H1 (cell line): ENCODE results near the gene MAP1A. TPM values are rescaled to one million over a fixed set of nuclear protein-coding genes. Genes with fewer than 3 reads are reported as not detected.
"Not testable (repeated sequence)": the region's sequence is repeated elsewhere in the genome, so short reads cannot be mapped to it uniquely, and the experiment has no call there.

ENCODE experiments used
- CTCF ChIA-PET: fragments of 300-600 bp; sonication (Branson Sonifier 250); formaldehyde crosslinking; loops from one replicate; lab custom pipeline; 2021; ENCODE audit not compliant: partially characterized antibody; lab: Charles Lee
- POLR2A ChIA-PET: fragments of 300-600 bp; sonication (Branson Sonifier 250); formaldehyde crosslinking; loops from one replicate; lab custom pipeline; 2021; ENCODE audit warnings: inconsistent platforms; ENCODE audit not compliant: partially characterized antibody; lab: Charles Lee
- DNase-seq, 2 experiments: peaks; one replicate each; pipeline versions ENCODE4 v3.0.0 to v3.0.0-alpha.2; 2010 to 2022; ENCODE audit warnings: low spot score in 2 of 2, low read depth in 1 of 2, mixed read lengths in 1 of 2
- FAIRE-seq: peaks from 2 replicates; lab custom pipeline; 2011; peaks lifted over from hg19 to GRCh38; lab: Jason Lieb, UNC
- H2AFZ ChIP-seq: 2 replicates; pipeline ENCODE4 v1.8.1; 2012; ENCODE audit warnings: low read length, inconsistent platforms
- H2AK5ac ChIP-seq: 2 replicates; pipeline ENCODE4 v1.6.1; 2013; ENCODE audit warnings: low read depth, low read length
- H2BK120ac ChIP-seq: replicated peaks from 2 replicates; pipeline ENCODE3; 2013; ENCODE audit warnings: low read depth, low read length, inconsistent platforms
- H2BK12ac ChIP-seq: 2 replicates; pipeline ENCODE4 v1.6.1; 2013; ENCODE audit warnings: low read depth, low read length
- H2BK15ac ChIP-seq: 2 replicates; pipeline ENCODE4 v1.6.1; 2013; ENCODE audit warnings: low read length
- H2BK20ac ChIP-seq: 2 replicates; pipeline ENCODE4 v1.6.1; 2013; ENCODE audit warnings: low read length
- H2BK5ac ChIP-seq: 2 replicates; pipeline ENCODE4 v1.6.1; 2013; ENCODE audit warnings: low read depth, low read length
- H3K14ac ChIP-seq: 2 replicates; pipeline ENCODE4 v1.6.1; 2013; ENCODE audit warnings: inconsistent platforms; ENCODE audit not compliant: insufficient read length
- H3K18ac ChIP-seq: 2 replicates; pipeline ENCODE4 v1.6.1; 2013; ENCODE audit warnings: low read length; ENCODE audit errors: extremely low read depth
- H3K23ac ChIP-seq: 2 replicates; pipeline ENCODE4 v1.6.1; 2013; ENCODE audit warnings: inconsistent platforms; ENCODE audit not compliant: insufficient read length
- H3K23me2 ChIP-seq: 2 replicates; pipeline ENCODE4 v1.6.1; 2013; ENCODE audit warnings: low read depth, low read length
- H3K27ac ChIP-seq: 2 replicates; pipeline ENCODE4 v1.6.1; 2011; ENCODE audit warnings: low read depth, low read length, inconsistent platforms
- H3K27me3 ChIP-seq, 4 experiments: replicated peaks in 1 of 4; 1 replicate in 1 of 4; 2 replicates in 3 of 4; pipeline versions ENCODE4 v1.6.1 to v1.8.1; 2011 to 2013; ENCODE audit warnings: low read length in 3 of 4, mild to moderate bottlenecking in 3 of 4, inconsistent platforms in 2 of 4, mixed read lengths in 2 of 4, moderate library complexity in 1 of 4; ENCODE audit not compliant: control insufficient read depth in 3 of 4, insufficient read depth in 3 of 4; ENCODE audit errors: extremely low read depth in 1 of 4
- H3K36me3 ChIP-seq, 4 experiments: 2 replicates each; pipeline versions ENCODE4 v1.6.1 to v1.8.1; 2011 to 2013; ENCODE audit warnings: mild to moderate bottlenecking in 4 of 4, low read length in 3 of 4, moderate library complexity in 2 of 4, control low read depth in 1 of 4, inconsistent platforms in 1 of 4; ENCODE audit not compliant: insufficient read depth in 4 of 4, control insufficient read depth in 2 of 4
- H3K4ac ChIP-seq: replicated peaks from 2 replicates; pipeline ENCODE3; 2013; ENCODE audit warnings: low read length, low read depth, mixed read lengths, inconsistent platforms; ENCODE audit not compliant: insufficient read length
- H3K4me1 ChIP-seq, 4 experiments: replicated peaks in 1 of 4; 1 replicate in 1 of 4; 2 replicates in 3 of 4; pipeline versions ENCODE4 v1.6.1 to v1.8.1; 2011 to 2013; ENCODE audit warnings: low read length in 3 of 4, inconsistent platforms in 2 of 4, mixed read lengths in 1 of 4; ENCODE audit not compliant: insufficient read depth in 4 of 4, control insufficient read depth in 3 of 4
- H3K4me2 ChIP-seq, 2 experiments: 2 replicates each; pipeline versions ENCODE4 v1.6.1 to v1.8.1; 2011 to 2013; ENCODE audit warnings: low read depth in 2 of 2, low read length in 2 of 2, control low read depth in 1 of 2, inconsistent platforms in 1 of 2, mild to moderate bottlenecking in 1 of 2; ENCODE audit not compliant: insufficient read depth in 1 of 2
- H3K4me3 ChIP-seq, 4 experiments: fragments of 200-600, 300-600 bp in 1 of 4; sonication (generic), shearing (Covaris generic), sonication (Bioruptor Twin) in 1 of 4; 2 replicates each; pipeline versions ENCODE4 v1.5.1 to v1.8.1; 2011 to 2016; ENCODE audit warnings: low read length in 4 of 4, low read depth in 3 of 4, control low read depth in 2 of 4, inconsistent platforms in 2 of 4, mild to moderate bottlenecking in 2 of 4, mixed read lengths in 1 of 4, moderate library complexity in 1 of 4; ENCODE audit not compliant: insufficient read depth in 2 of 4; ENCODE audit errors: extremely low read depth in 1 of 4
- H3K56ac ChIP-seq: replicated peaks from 2 replicates; pipeline ENCODE3; 2013; ENCODE audit warnings: low read depth, mild to moderate bottlenecking, mixed read lengths, low read length, inconsistent platforms; ENCODE audit not compliant: insufficient read length
- H3K79me1 ChIP-seq: 2 replicates; pipeline ENCODE4 v1.6.1; 2013; ENCODE audit warnings: low read depth, low read length, control low read depth
- H3K79me2 ChIP-seq, 2 experiments: 2 replicates each; pipeline versions ENCODE4 v1.6.1 to v1.8.1; 2012 to 2013; ENCODE audit warnings: low read length in 2 of 2, mild to moderate bottlenecking in 2 of 2, inconsistent platforms in 1 of 2; ENCODE audit not compliant: insufficient read depth in 2 of 2, control insufficient read depth in 1 of 2
- H3K9ac ChIP-seq, 4 experiments: replicated peaks in 1 of 4; 1 replicate in 1 of 4; 2 replicates in 3 of 4; pipeline versions ENCODE4 v1.6.1 to v1.8.1; 2011 to 2013; ENCODE audit warnings: low read depth in 3 of 4, low read length in 3 of 4, control low read depth in 2 of 4, mild to moderate bottlenecking in 2 of 4, moderate library complexity in 2 of 4, inconsistent platforms in 1 of 4; ENCODE audit errors: extremely low read depth in 1 of 4
- H3K9me3 ChIP-seq, 2 experiments: 2 replicates each; pipeline versions ENCODE4 v1.6.1 to v1.8.1; 2012 to 2013; ENCODE audit warnings: mild to moderate bottlenecking in 2 of 2, moderate library complexity in 2 of 2, control low read depth in 1 of 2, inconsistent platforms in 1 of 2, low read depth in 1 of 2, low read length in 1 of 2, mixed read lengths in 1 of 2; ENCODE audit not compliant: insufficient read depth in 2 of 2
- H4K20me1 ChIP-seq, 2 experiments: replicated peaks in 1 of 2; 2 replicates each; pipeline versions ENCODE3 to v1.8.1; 2011 to 2013; ENCODE audit warnings: inconsistent platforms in 2 of 2, low read length in 2 of 2, mild to moderate bottlenecking in 1 of 2; ENCODE audit not compliant: insufficient read depth in 2 of 2, control insufficient read depth in 1 of 2
- H4K5ac ChIP-seq: 2 replicates; pipeline ENCODE4 v1.6.1; 2013; ENCODE audit warnings: low read length, low read depth, mixed read lengths, inconsistent platforms; ENCODE audit not compliant: insufficient read length
- H4K8ac ChIP-seq: 2 replicates; pipeline ENCODE4 v1.8.0; 2013; ENCODE audit warnings: mild to moderate bottlenecking, moderate library complexity, low read length, inconsistent platforms; ENCODE audit not compliant: insufficient read depth; ENCODE audit errors: extremely low read depth
- H4K91ac ChIP-seq: replicated peaks from 2 replicates; pipeline ENCODE3; 2013; ENCODE audit warnings: low read length, mixed read lengths, inconsistent platforms; ENCODE audit not compliant: insufficient read length
- WGBS, 2 experiments: shearing (Covaris generic) in 1 of 2; methylation state at CpG; one replicate each; pipeline versions ENCODE4 v1.1.6 to v1.1.7; 2013 to 2015; ENCODE audit warnings: low lambda C conversion rate in 2 of 2, mixed read lengths in 2 of 2, inconsistent platforms in 1 of 2, low coverage in 1 of 2, missing lambda C conversion rate in 1 of 2; ENCODE audit not compliant: insufficient replicate concordance in 2 of 2, insufficient coverage in 1 of 2, insufficient read length in 1 of 2; ENCODE audit errors: extremely low coverage in 1 of 2, missing lambda C conversion rate in 1 of 2; 5-methylcytosine and 5-hydroxymethylcytosine counted together
- polyA plus RNA-seq, 7 experiments: library from polyadenylated mRNA; depleted of rRNA in 3 of 7; stranded (reverse) in 5 of 7; unstranded in 2 of 7; fragments of >200 nt in 5 of 7; fragments of 200-250 nt in 2 of 7; gene quantifications; 1 replicate in 5 of 7; 2 replicates in 1 of 7; 4 replicates in 1 of 7; pipeline versions ENCODE4 v1.2.1 to v1.2.3, GENCODE V29; 2011 to 2013; ENCODE audit warnings: missing spikeins in 2 of 7, mixed read lengths in 2 of 7
- total RNA-seq: library from RNA; stranded (reverse); fragmentation: NEBNext Ultra II Directional; extraction: Animal tissue kit (Norgen Biotek cat#: 25700); gene quantifications from 2 replicates; pipeline ENCODE4 v1.2.1, GENCODE V29; 2021

MAP1A gene
- total and polyA plus RNA-seq, 2 of the 8 experiments (the other 6 are each of a cell fraction or from before 2014, with no cell fraction given): 0.80 to 2.4 TPM

GRCh38 chr15:43574607-43575006 is 57.2 kb downstream of the MAP1A start:
- CTCF ChIA-PET, H3K4me2 ChIP-seq, H3K23ac ChIP-seq, H2AK5ac ChIP-seq, H3K4me1 ChIP-seq, H4K5ac ChIP-seq, H4K8ac ChIP-seq, H2AFZ ChIP-seq, H3K79me1 ChIP-seq, H3K9ac ChIP-seq, H2BK15ac ChIP-seq, H2BK20ac ChIP-seq, H3K18ac ChIP-seq, H3K9me3 ChIP-seq, H2BK120ac ChIP-seq, POLR2A ChIA-PET, FAIRE-seq, H3K27me3 ChIP-seq, H3K14ac ChIP-seq, H3K79me2 ChIP-seq, H3K36me3 ChIP-seq, H3K56ac ChIP-seq, H2BK12ac ChIP-seq, H2BK5ac ChIP-seq, DNase-seq, H3K4me3 ChIP-seq, H3K4ac ChIP-seq, H3K27ac ChIP-seq, H4K20me1 ChIP-seq, H4K91ac ChIP-seq, H3K23me2 ChIP-seq: not testable (repeated sequence)
- no CpG with 5 or more reads among the region's 1 CpG for WGBS, 2 experiments

Other genes with a start within 250 kb of the MAP1A start
- not detected in 2 replicates for gene TGM7, start 215.4 kb upstream of the MAP1A start, total RNA-seq
- gene TGM7, start 215.4 kb upstream of the MAP1A start, polyA plus RNA-seq (2011; rRNA removed): 0.05 TPM in 1 of 2 replicates, not detected in the other
- 9.3 and 11.2 TPM in 2 replicates for gene LCMT2, start 187.0 kb upstream of the MAP1A start, total RNA-seq
- gene LCMT2, start 187.0 kb upstream of the MAP1A start, polyA plus RNA-seq (2011; rRNA removed): 7.1 and 11.9 TPM in 2 replicates
- 38.6 and 41.3 TPM in 2 replicates for gene ZSCAN29, start 146.6 kb upstream of the MAP1A start, total RNA-seq
- gene ZSCAN29, start 146.6 kb upstream of the MAP1A start, polyA plus RNA-seq (2011; rRNA removed): 6.4 and 9.5 TPM in 2 replicates
- 23.1 and 23.4 TPM in 2 replicates for gene TUBGCP4, start 146.5 kb upstream of the MAP1A start, total RNA-seq
- 7.2 and 7.3 TPM in 2 replicates for gene TUBGCP4, start 146.5 kb upstream of the MAP1A start, polyA plus RNA-seq (2011; rRNA removed)
- gene TP53BP1, start 24.5 kb upstream of the MAP1A start, total RNA-seq: 63.6 and 68.5 TPM in 2 replicates
- gene TP53BP1, start 24.5 kb upstream of the MAP1A start, polyA plus RNA-seq (2011; rRNA removed): 24.8 and 34.1 TPM in 2 replicates
- 18.8 and 24.3 TPM in 2 replicates for gene PPIP5K1, start 72.6 kb downstream of the MAP1A start, total RNA-seq
- gene PPIP5K1, start 72.6 kb downstream of the MAP1A start, polyA plus RNA-seq (2011; rRNA removed): 22.7 and 30.4 TPM in 2 replicates
- gene CKMT1B, start 76.4 kb downstream of the MAP1A start, total RNA-seq: 27.1 and 30.5 TPM in 2 replicates
- gene CKMT1B, start 76.4 kb downstream of the MAP1A start, polyA plus RNA-seq (2011; rRNA removed): 91.3 and 111 TPM in 2 replicates
- 0.34 and 0.42 TPM in 2 replicates for gene STRC, start 101.2 kb downstream of the MAP1A start, total RNA-seq
- gene STRC, start 101.2 kb downstream of the MAP1A start, polyA plus RNA-seq (2011; rRNA removed): 0.41 and 0.57 TPM in 2 replicates
- 1.2 TPM in 2 replicates for gene CATSPER2, start 131.2 kb downstream of the MAP1A start, total RNA-seq
- gene CATSPER2, start 131.2 kb downstream of the MAP1A start, polyA plus RNA-seq (2011; rRNA removed): 0.89 and 1.9 TPM in 2 replicates
- 33.8 and 35.0 TPM in 2 replicates for gene CKMT1A, start 176.3 kb downstream of the MAP1A start, total RNA-seq
- gene CKMT1A, start 176.3 kb downstream of the MAP1A start, polyA plus RNA-seq (2011; rRNA removed): 38.9 and 44.8 TPM in 2 replicates
- gene PDIA3, start 228.8 kb downstream of the MAP1A start, total RNA-seq: 653 and 655 TPM in 2 replicates
- 70.8 and 90.4 TPM in 2 replicates for gene PDIA3, start 228.8 kb downstream of the MAP1A start, polyA plus RNA-seq (2011; rRNA removed)